ENCODE measurements around the gene KRT14.
"Not testable (repeated sequence)": the region's sequence is repeated elsewhere in the genome, so short reads cannot be mapped to it uniquely, and the experiment has no call there.

KRT14 gene

GRCh38 chr17:41600318-41600717 is 13.6 kb upstream of the KRT14 start:
- DNase-seq, result no peak

GRCh38 chr17:41599680-41600079 is 13.0 kb upstream of the KRT14 start:
- no peak for DNase-seq

GRCh38 chr17:41595585-41595984 is 8.9 kb upstream of the KRT14 start:
- no peak for DNase-seq

GRCh38 chr17:41594363-41594915 is 7.7 kb upstream of the KRT14 start:
- DNase-seq, result no peak

GRCh38 chr17:41593306-41593981 is 6.7 kb upstream of the KRT14 start:
- DNase-seq, result no peak

- DNase-seq, result no peak
Measured at GRCh38 chr17:41592601-41593305, 6.1 kb upstream of the KRT14 start.

- no peak for DNase-seq
Measured at GRCh38 chr17:41589301-41589700, 2.6 kb upstream of the KRT14 start.

- DNase-seq, result no peak
Measured at GRCh38 chr17:41588126-41588810, 1.6 kb upstream of the KRT14 start.

GRCh38 chr17:41585301-41586056 is 1.2 kb downstream of the KRT14 start:
- DNase-seq, result no peak

GRCh38 chr17:41584331-41584927 is 2.3 kb downstream of the KRT14 start:
- not testable (repeated sequence) for DNase-seq

- no peak for DNase-seq
Measured at GRCh38 chr17:41583137-41584127, 3.3 kb downstream of the KRT14 start.

- not testable (repeated sequence) for DNase-seq
Measured at GRCh38 chr17:41582061-41582968, 4.4 kb downstream of the KRT14 start.

- no peak for DNase-seq
Measured at GRCh38 chr17:41581366-41582060, 5.2 kb downstream of the KRT14 start.

- no peak for DNase-seq
Measured at GRCh38 chr17:41580687-41581365, 5.9 kb downstream of the KRT14 start.

GRCh38 chr17:41580244-41580575 is 6.5 kb downstream of the KRT14 start:
- no peak for DNase-seq

- DNase-seq, result peak; percentile 41 to 53
Measured at GRCh38 chr17:41579484-41580243, 7.0 kb downstream of the KRT14 start.

GRCh38 chr17:41578971-41579370 is 7.7 kb downstream of the KRT14 start:
- no peak for DNase-seq

- no peak for DNase-seq
Measured at GRCh38 chr17:41578538-41578937, 8.2 kb downstream of the KRT14 start.
